Left ventricle myocardium inferior (tissue), 1 donor: ENCODE measurements around the gene MAGOH. TPM values are rescaled to one million over a fixed set of nuclear protein-coding genes. Genes with fewer than 3 reads are reported as not detected.

Experiments used
- DNase-seq: peaks from one replicate; pipeline ENCODE4 v3.0.0-alpha.2; 2020
- H3K27ac ChIP-seq: fragments of 200-600 bp; replicated peaks from 2 replicates; pipeline ENCODE4 v1.8.0; 2021
- H3K27me3 ChIP-seq: fragments of 200-600 bp; 2 replicates; pipeline ENCODE4 v1.8.0; 2021; ENCODE audit warnings: low read depth
- H3K36me3 ChIP-seq: fragments of 200-600 bp; 2 replicates; pipeline ENCODE4 v1.8.0; 2021
- H3K4me1 ChIP-seq: fragments of 200-600 bp; 2 replicates; pipeline ENCODE4 v1.8.0; 2021
- H3K4me3 ChIP-seq: fragments of 200-600 bp; 2 replicates; pipeline ENCODE4 v1.8.0; 2021; ENCODE audit warnings: mild to moderate bottlenecking, moderate library complexity
- H3K9me3 ChIP-seq: fragments of 200-600 bp; replicated peaks from 2 replicates; pipeline ENCODE4 v1.8.0; 2021
- intact Hi-C: fragments of 100-400 bp; cut with micrococcal nuclease; formaldehyde crosslinking; loops from one replicate; pipeline ENCODE4 v1.11.0; 2022
- total RNA-seq: library from RNA; stranded (reverse); fragmentation: NEBNext Ultra II Directional; extraction: Animal tissue kit (Norgen Biotek cat#: 25700); gene quantifications from one replicate; pipeline ENCODE4 v1.2.1, GENCODE V29; 2021
- TF ChIP-seq, protein P1 (sequence below): fragments of 200-600 bp; IDR thresholded peaks from 2 replicates; pipeline ENCODE4 v1.8.0; 2021; ENCODE audit warnings: antibody characterized with exemption, mild to moderate bottlenecking, borderline replicate concordance
- donor health status: DM: no; HTN: yes; CAD: no; lungs with severe emphysema.

Gene MAGOH
- total RNA-seq, 1 donor from 2014 or later = 29.5 TPM

DNA sequence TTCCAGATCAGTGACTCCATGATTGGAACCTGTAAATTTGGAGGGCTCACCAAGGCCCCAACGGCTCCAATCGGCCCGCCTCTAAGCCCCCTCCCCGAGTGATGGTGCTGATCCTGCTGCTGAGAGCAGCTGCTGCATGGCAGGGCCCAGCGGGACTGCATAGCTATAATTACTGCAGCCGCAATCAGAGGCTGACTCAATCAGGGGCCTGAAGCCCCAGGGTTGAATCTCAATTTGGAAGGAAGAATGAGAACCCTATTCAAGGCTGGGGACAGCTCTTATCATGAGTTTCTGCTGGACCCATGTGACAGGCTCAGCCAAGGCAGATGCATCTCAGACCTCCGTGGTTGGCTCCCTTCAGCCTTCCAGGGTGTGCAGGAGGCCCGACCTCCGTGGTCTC lies 42.8 kb upstream of the MAGOH start:
- no peaks in the 10 kb centered on the region for H3K9me3 ChIP-seq
- no peak overlapping the region for H3K4me3 ChIP-seq
- H3K4me1 ChIP-seq = peaks cover 13% of the 10 kb centered on the region
- no peak for DNase-seq
- H3K27me3 ChIP-seq = peaks cover 5% of the 10 kb centered on the region
- H3K27ac ChIP-seq = no peak overlapping the region
- TF ChIP-seq, protein P1, sequence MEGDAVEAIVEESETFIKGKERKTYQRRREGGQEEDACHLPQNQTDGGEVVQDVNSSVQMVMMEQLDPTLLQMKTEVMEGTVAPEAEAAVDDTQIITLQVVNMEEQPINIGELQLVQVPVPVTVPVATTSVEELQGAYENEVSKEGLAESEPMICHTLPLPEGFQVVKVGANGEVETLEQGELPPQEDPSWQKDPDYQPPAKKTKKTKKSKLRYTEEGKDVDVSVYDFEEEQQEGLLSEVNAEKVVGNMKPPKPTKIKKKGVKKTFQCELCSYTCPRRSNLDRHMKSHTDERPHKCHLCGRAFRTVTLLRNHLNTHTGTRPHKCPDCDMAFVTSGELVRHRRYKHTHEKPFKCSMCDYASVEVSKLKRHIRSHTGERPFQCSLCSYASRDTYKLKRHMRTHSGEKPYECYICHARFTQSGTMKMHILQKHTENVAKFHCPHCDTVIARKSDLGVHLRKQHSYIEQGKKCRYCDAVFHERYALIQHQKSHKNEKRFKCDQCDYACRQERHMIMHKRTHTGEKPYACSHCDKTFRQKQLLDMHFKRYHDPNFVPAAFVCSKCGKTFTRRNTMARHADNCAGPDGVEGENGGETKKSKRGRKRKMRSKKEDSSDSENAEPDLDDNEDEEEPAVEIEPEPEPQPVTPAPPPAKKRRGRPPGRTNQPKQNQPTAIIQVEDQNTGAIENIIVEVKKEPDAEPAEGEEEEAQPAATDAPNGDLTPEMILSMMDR = no peak
- intact Hi-C loops = no loop called here
- no peaks in the 10 kb centered on the region for H3K36me3 ChIP-seq

DNA sequence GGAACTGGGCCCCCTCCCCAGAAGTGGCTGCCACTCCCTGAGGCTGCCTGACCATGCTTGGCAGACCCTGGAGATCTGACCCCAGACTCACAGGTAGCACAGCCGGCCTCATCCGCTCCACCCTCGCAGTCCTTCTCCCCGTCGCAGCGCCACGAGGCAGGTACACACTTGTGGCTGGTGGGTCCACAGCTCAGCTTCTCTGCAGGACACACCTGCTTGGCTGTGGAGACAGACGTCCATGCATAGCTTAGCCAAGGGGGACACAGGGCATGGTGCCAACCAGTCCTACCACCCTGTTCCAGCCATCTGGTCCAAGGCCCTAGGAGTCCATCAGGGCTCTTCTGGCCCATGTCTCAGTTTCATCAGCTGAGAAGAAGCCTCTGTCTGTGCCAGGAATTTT lies 42.2 kb upstream of the MAGOH start:
- Histone ChIP-seq H3K9me3 (no peaks in the 10 kb centered on the region), H3K4me1 (peaks cover 7% of the 10 kb centered on the region), H3K27me3 (peaks cover 5% of the 10 kb centered on the region), H3K36me3 (no peaks in the 10 kb centered on the region), H3K4me3 (no peak overlapping the region), H3K27ac (no peak overlapping the region)
- TF ChIP-seq, protein P1 = no peak
- intact Hi-C loops = no loop called here
- DNase-seq = no peak

DNA sequence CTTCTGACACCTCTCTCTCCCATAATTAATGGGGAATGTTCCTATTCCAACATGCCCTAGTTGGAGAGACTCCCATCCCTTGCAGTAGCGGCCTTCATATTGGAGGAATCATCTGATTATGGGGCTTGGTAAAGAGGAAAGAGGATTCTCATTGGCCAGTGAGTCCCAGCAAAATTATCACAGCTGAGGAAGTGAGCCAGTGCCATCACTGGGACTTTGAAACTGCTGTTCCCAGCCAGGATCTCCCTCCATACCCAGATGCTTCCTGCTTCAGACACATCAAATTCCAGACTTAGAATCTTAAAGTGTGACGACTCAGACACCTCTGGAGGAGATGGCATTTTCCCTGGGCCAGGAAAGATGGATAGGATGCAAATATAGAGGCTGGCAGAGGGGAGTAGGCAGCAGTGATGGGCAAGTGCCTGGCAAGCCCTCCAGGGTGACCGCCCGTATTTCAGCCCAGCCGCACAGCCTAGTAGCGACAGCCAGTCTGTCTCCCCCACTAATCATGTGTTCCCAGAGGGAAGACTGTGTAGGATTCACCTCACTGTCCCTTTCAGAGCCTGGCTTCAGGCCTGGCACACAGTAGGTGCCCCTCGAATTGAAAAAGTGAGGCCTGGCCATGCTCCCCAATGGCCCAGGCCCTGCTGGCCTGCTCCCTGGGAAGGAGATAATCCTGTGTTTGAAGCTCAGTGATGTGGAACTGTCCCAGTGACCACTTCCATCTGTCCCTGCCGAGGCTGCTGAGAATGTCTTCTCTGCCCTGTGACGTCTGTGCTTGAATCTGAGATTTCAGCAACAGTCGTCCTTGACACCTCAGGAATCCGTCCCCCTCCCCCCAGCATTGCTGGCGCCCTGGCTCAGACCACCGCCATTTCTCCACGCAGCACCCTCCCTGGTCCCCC lies 41.2 kb upstream of the MAGOH start:
- Histone ChIP-seq H3K36me3 (no peaks in the 10 kb centered on the region), H3K27ac (no peak overlapping the region), H3K4me3 (no peak overlapping the region), H3K27me3 (peaks cover 5% of the 10 kb centered on the region), H3K9me3 (no peaks in the 10 kb centered on the region), H3K4me1 (peaks cover 3% of the 10 kb centered on the region)
- intact Hi-C loops = loop anchor here (5.0 kb wide), 1 partner anchor 113 kb away; no protein-coding TSS in a partner anchor
- no peak for DNase-seq
- TF ChIP-seq, protein P1 = no peak

DNA sequence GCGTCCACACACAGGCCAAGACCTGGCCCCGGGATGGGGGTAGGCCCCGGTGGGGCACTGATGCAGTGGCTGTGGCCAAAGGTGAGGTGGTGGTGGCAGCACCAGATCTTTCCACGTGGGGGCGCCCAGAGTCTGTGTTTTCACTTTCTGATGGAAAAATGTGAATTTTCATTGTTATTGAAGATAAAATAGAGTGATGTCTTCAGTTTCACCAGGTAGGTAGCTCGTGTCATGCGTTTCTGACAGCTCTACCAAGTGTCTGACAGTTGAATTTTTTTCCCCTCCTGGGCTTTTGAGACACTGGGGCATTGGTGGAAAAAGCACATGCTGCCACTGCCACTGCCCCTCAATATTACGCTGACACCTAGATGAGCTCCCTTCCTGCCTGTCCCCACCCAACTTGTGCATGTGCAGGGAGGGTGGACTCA lies 40.0 kb upstream of the MAGOH start:
- peaks cover 5% of the 10 kb centered on the region for H3K27me3 ChIP-seq
- H3K4me3 ChIP-seq = no peak overlapping the region
- intact Hi-C loops = loop anchor here (5.0 kb wide), 1 partner anchor 114 kb away; no protein-coding TSS in a partner anchor
- H3K4me1 ChIP-seq = no peaks in the 10 kb centered on the region
- no peak overlapping the region for H3K27ac ChIP-seq
- H3K36me3 ChIP-seq = no peaks in the 10 kb centered on the region
- DNase-seq = peak; percentile 52
- TF ChIP-seq, protein P1 = peak; percentile 91
- H3K9me3 ChIP-seq = no peaks in the 10 kb centered on the region

DNA sequence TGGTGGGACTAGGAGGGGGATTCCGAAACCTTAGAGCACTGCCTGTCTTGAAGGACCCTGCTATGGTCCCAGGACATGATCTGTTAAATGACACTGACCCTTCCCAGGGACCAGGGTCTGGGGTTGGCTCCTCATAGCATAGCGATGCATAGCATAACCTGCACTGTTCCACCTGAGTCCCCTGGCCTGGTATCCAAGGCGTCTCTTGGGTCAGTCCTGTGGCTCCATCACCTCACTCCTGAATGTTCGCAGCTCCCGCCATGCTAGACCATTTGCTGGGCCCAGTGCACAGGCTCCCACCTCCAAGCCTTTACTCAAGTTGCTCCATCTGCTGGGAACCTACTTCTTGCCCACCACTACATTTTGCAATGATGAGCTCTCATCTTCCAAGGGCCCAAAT lies 39.0 kb upstream of the MAGOH start:
- no peak for DNase-seq
- H3K27ac ChIP-seq = no peak overlapping the region
- intact Hi-C loops = loop anchor here (5.0 kb wide), 1 partner anchor 115 kb away; no protein-coding TSS in a partner anchor
- no peaks in the 10 kb centered on the region for H3K36me3 ChIP-seq
- no peaks in the 10 kb centered on the region for H3K9me3 ChIP-seq
- no peak overlapping the region for H3K4me3 ChIP-seq
- H3K4me1 ChIP-seq = no peaks in the 10 kb centered on the region
- peaks cover 5% of the 10 kb centered on the region for H3K27me3 ChIP-seq
- TF ChIP-seq, protein P1 = no peak
